ENCODE measurements around the gene GRIA4. TPM values are rescaled to one million over a fixed set of nuclear protein-coding genes. Genes with fewer than 3 reads are reported as not detected.

The GRIA4 gene
- total and polyA plus RNA-seq, 4 donors: not detected

DNA sequence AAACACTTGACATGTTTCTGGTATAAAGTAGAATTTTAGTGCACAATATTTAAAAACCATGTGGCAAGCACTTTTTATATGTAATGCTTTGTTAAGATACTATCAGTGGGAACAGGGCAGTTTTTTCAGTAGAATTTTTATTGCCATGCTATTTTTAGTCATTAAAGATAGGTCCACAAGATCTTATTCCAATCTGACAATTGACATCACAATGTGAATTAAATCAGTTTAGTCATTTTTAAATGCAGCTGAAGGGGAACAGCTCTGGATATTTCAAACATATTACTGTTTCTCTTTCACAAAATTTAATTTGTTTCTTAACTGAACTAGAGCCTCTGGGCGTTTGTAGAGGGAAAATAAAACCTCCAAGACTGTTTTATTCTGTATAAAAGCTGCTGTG is 218.0 kb downstream of the GRIA4 start:
- Histone ChIP-seq H3K4me3 (ENCODE audit: low read depth in 1 of 3, low read length in 3 of 3) (no peak overlapping the region), H3K9me3 (ENCODE audit: control insufficient read depth in 4 of 4, low read length in 3 of 4) (no peaks in the 10 kb centered on the region), H3K27ac (ENCODE audit: low read depth in 1 of 2, low read length in 2 of 2) (no peak overlapping the region), H3K4me1 (ENCODE audit: control insufficient read depth in 4 of 4, insufficient read depth in 4 of 4, low read length in 3 of 4) (no peaks in the 10 kb centered on the region), H3K9ac (ENCODE audit: low read depth in 1 of 2, low read length in 2 of 2) (no peak overlapping the region), H3K27me3 (ENCODE audit: control insufficient read depth in 4 of 4, insufficient read depth in 4 of 4, low read length in 3 of 4) (peaks cover 0 to 5% (median 0%) of the 10 kb centered on the region in 4 donors), H3K36me3 (ENCODE audit: control insufficient read depth in 4 of 4, insufficient read depth in 3 of 4, low read depth in 1 of 4, low read length in 3 of 4) (no peaks in the 10 kb centered on the region)
- DNase-seq (ENCODE audit: low spot score): no peak
- WGBS: 16% methylated on average over 1 of the region's 1 CpG
- TF ChIP-seq, protein P1, sequence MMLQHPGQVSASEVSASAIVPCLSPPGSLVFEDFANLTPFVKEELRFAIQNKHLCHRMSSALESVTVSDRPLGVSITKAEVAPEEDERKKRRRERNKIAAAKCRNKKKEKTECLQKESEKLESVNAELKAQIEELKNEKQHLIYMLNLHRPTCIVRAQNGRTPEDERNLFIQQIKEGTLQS (IDR thresholded peaks at IDR 0.05): no peak
- TF ChIP-seq, protein P2, sequence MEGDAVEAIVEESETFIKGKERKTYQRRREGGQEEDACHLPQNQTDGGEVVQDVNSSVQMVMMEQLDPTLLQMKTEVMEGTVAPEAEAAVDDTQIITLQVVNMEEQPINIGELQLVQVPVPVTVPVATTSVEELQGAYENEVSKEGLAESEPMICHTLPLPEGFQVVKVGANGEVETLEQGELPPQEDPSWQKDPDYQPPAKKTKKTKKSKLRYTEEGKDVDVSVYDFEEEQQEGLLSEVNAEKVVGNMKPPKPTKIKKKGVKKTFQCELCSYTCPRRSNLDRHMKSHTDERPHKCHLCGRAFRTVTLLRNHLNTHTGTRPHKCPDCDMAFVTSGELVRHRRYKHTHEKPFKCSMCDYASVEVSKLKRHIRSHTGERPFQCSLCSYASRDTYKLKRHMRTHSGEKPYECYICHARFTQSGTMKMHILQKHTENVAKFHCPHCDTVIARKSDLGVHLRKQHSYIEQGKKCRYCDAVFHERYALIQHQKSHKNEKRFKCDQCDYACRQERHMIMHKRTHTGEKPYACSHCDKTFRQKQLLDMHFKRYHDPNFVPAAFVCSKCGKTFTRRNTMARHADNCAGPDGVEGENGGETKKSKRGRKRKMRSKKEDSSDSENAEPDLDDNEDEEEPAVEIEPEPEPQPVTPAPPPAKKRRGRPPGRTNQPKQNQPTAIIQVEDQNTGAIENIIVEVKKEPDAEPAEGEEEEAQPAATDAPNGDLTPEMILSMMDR (IDR thresholded peaks at IDR 0.05; ENCODE audit: low read depth, low read length, missing input control): no peak
- TF ChIP-seq NR2F2 (IDR thresholded peaks at IDR 0.05): no peak
- no peak for TF ChIP-seq RAD21 (IDR thresholded peaks at IDR 0.05)
- TF ChIP-seq FOXA1 (IDR thresholded peaks at IDR 0.05): no peak
- no peak for TF ChIP-seq HNF4G (IDR thresholded peaks at IDR 0.05)
- no peak for TF ChIP-seq RXRA (IDR thresholded peaks at IDR 0.05)
- TF ChIP-seq EGR1 (IDR thresholded peaks at IDR 0.05; ENCODE audit: low read depth in 2 of 2): no peak
- TF ChIP-seq GABPA (IDR thresholded peaks at IDR 0.05 in 1 of 2, conservative IDR thresholded peaks at IDR 0.05 in 1 of 2): no peak
- TF ChIP-seq, protein P3, sequence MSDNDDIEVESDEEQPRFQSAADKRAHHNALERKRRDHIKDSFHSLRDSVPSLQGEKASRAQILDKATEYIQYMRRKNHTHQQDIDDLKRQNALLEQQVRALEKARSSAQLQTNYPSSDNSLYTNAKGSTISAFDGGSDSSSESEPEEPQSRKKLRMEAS (IDR thresholded peaks at IDR 0.05): no peak
- TF ChIP-seq, protein P4, sequence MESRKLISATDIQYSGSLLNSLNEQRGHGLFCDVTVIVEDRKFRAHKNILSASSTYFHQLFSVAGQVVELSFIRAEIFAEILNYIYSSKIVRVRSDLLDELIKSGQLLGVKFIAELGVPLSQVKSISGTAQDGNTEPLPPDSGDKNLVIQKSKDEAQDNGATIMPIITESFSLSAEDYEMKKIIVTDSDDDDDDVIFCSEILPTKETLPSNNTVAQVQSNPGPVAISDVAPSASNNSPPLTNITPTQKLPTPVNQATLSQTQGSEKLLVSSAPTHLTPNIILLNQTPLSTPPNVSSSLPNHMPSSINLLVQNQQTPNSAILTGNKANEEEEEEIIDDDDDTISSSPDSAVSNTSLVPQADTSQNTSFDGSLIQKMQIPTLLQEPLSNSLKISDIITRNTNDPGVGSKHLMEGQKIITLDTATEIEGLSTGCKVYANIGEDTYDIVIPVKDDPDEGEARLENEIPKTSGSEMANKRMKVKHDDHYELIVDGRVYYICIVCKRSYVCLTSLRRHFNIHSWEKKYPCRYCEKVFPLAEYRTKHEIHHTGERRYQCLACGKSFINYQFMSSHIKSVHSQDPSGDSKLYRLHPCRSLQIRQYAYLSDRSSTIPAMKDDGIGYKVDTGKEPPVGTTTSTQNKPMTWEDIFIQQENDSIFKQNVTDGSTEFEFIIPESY (IDR thresholded peaks at IDR 0.05): no peak
- TF ChIP-seq TAF1 (conservative IDR thresholded peaks at IDR 0.05): no peak
- TF ChIP-seq YY1 (IDR thresholded peaks at IDR 0.05): no peak

DNA sequence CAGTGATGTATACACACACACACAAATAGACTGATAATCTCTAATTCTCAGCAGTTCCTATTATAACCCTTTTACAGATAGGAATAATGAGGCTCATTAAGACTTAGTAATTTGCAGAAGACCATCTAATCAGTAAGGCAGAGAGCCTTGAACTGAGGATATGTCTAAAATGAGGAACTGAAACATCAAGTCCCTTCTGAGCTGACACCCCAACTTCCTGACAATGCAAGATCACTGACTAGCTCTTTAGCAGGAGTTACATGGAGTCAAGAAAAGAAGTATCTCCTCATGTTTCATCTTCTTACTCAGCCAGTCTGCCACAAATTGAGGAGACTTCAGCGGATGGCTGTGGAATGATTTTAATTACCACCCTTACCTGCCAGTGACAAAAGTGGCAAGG is 219.2 kb downstream of the GRIA4 start:
- Histone ChIP-seq H3K36me3 (ENCODE audit: control insufficient read depth in 4 of 4, insufficient read depth in 3 of 4, low read depth in 1 of 4, low read length in 3 of 4) (no peaks in the 10 kb centered on the region), H3K27ac (ENCODE audit: low read depth in 1 of 2, low read length in 2 of 2) (no peak overlapping the region), H3K9ac (ENCODE audit: low read depth in 1 of 2, low read length in 2 of 2) (no peak overlapping the region), H3K4me3 (ENCODE audit: low read depth in 1 of 3, low read length in 3 of 3) (no peak overlapping the region), H3K4me1 (ENCODE audit: control insufficient read depth in 4 of 4, insufficient read depth in 4 of 4, low read length in 3 of 4) (no peaks in the 10 kb centered on the region), H3K9me3 (ENCODE audit: control insufficient read depth in 4 of 4, low read length in 3 of 4) (no peaks in the 10 kb centered on the region), H3K27me3 (ENCODE audit: control insufficient read depth in 4 of 4, insufficient read depth in 4 of 4, low read length in 3 of 4) (peaks cover 0 to 5% (median 0%) of the 10 kb centered on the region in 4 donors)
- DNase-seq (ENCODE audit: low spot score): no peak
- WGBS: 85% methylated on average over 1 of the region's 1 CpG
- no peak for TF ChIP-seq SP1 (IDR thresholded peaks at IDR 0.05)
- TF ChIP-seq JUND (IDR thresholded peaks at IDR 0.05): no peak
- no peak for TF ChIP-seq GABPA (IDR thresholded peaks at IDR 0.05 in 1 of 2, conservative IDR thresholded peaks at IDR 0.05 in 1 of 2)
- TF ChIP-seq FOXA1 (IDR thresholded peaks at IDR 0.05): no peak
- TF ChIP-seq HNF4A (conservative IDR thresholded peaks at IDR 0.05): no peak
- TF ChIP-seq, protein P5, sequence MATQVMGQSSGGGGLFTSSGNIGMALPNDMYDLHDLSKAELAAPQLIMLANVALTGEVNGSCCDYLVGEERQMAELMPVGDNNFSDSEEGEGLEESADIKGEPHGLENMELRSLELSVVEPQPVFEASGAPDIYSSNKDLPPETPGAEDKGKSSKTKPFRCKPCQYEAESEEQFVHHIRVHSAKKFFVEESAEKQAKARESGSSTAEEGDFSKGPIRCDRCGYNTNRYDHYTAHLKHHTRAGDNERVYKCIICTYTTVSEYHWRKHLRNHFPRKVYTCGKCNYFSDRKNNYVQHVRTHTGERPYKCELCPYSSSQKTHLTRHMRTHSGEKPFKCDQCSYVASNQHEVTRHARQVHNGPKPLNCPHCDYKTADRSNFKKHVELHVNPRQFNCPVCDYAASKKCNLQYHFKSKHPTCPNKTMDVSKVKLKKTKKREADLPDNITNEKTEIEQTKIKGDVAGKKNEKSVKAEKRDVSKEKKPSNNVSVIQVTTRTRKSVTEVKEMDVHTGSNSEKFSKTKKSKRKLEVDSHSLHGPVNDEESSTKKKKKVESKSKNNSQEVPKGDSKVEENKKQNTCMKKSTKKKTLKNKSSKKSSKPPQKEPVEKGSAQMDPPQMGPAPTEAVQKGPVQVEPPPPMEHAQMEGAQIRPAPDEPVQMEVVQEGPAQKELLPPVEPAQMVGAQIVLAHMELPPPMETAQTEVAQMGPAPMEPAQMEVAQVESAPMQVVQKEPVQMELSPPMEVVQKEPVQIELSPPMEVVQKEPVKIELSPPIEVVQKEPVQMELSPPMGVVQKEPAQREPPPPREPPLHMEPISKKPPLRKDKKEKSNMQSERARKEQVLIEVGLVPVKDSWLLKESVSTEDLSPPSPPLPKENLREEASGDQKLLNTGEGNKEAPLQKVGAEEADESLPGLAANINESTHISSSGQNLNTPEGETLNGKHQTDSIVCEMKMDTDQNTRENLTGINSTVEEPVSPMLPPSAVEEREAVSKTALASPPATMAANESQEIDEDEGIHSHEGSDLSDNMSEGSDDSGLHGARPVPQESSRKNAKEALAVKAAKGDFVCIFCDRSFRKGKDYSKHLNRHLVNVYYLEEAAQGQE (IDR thresholded peaks at IDR 0.05): no peak
- TF ChIP-seq, protein P3 (IDR thresholded peaks at IDR 0.05): no peak
- TF ChIP-seq YY1 (IDR thresholded peaks at IDR 0.05): no peak
- TF ChIP-seq, protein P1 (IDR thresholded peaks at IDR 0.05): no peak
- no peak for TF ChIP-seq FOXA2 (IDR thresholded peaks at IDR 0.05)
- TF ChIP-seq EGR1 (IDR thresholded peaks at IDR 0.05; ENCODE audit: low read depth in 2 of 2): no peak
- TF ChIP-seq RXRA (IDR thresholded peaks at IDR 0.05): no peak
- TF ChIP-seq, protein P2 (IDR thresholded peaks at IDR 0.05; ENCODE audit: low read depth, low read length, missing input control): no peak
- no peak for TF ChIP-seq NR2F2 (IDR thresholded peaks at IDR 0.05)
- no peak for TF ChIP-seq RAD21 (IDR thresholded peaks at IDR 0.05)
- TF ChIP-seq TAF1 (conservative IDR thresholded peaks at IDR 0.05): no peak
- TF ChIP-seq, protein P4 (IDR thresholded peaks at IDR 0.05): no peak
- TF ChIP-seq HNF4G (IDR thresholded peaks at IDR 0.05): no peak

All from liver (tissue), 9 donors.